HG02571 (cell line): ENCODE results near the gene GIMAP1.

Experiments
- ATAC-seq: cut with Tn5 transposase; IDR thresholded peaks from one replicate; pipeline ENCODE4 v1.9.1; 2021; ENCODE audit warnings: mild to moderate bottlenecking, moderate library complexity; ENCODE audit not compliant: unreplicated experiment

The GIMAP1 gene

DNA sequence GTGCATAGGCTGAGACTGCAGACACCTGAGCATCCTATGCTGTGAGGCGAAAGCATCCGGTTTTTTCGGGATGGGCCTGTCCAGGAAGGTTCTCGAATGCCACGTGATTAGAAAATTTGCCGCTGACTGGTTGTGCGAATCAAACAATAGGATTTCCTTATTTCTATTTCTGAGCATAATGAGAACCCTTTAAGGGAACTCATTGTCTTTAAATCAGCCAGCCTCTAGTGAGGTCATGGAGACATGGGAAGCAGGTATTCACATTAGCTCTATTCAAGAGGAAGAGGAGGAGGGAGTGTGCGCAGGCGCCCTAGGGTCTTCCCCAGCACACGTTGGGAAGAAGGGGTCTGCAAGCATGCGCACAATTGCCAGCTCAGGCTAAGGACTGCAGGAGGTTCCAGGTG is 5.6 kb downstream of the GIMAP1 start:
- no peak for ATAC-seq

DNA sequence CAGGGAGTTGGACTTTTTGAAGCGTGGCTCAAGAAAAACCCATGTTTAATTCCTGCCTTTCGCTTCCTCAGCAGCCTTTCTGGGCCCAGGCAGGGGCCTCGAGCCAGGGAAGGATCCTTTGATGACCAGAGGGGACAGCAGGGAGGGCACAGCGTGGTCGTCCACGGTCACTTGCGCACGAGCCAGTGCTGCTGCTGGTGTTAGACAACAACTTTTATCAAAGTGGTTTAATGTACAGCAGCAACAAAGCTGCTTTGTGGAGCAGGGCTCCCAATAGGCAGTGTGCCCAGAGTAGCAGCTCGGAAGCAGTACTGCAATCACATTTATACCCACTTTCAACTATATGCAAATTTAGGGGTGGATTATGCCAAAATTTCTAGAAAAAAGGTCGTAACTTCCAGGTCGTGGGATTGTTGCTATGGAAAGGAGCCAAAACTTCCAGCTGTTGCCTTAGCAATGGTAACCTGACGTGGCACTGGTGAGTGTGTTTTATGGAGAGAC is 6.1 kb downstream of the GIMAP1 start:
- ATAC-seq: no peak

DNA sequence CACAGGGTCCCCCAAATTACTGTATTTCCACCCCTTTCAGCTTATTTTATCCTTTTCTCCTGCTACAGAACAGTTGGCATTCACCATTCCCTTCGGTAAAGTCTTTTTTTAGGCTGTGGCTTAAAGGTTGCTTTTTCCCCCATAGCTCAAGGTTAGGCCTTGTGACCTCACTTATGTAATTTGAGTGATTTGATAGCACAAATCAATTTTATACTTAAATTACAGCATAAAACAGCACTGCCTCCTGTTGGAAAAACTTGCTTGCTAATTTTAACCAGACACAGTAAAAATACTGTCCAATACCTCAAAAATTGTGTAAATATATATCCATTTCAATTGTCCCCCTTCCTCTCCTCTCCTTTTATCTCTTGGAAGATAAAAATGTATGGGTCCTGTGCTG is 7.1 kb downstream of the GIMAP1 start:
- no peak for ATAC-seq

DNA sequence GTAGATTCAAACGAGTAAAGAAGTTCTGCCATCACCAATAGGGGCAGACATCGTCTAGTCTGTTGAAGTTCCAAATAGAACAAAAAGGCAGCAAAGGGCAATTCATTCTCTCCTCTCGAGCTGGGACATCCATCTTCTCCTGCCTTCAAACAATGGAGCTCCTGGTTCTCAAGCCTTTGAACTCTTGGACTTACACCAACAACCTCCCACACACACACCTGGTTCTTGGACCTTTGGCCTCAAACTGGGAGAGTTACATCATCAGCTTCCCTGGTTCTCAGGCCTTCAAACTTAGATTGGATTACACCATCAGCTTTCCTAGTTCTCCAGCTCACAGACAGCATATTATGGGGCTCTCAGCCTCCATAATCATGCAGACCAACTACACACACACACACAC is 11.0 kb downstream of the GIMAP1 start:
- ATAC-seq: no peak

DNA sequence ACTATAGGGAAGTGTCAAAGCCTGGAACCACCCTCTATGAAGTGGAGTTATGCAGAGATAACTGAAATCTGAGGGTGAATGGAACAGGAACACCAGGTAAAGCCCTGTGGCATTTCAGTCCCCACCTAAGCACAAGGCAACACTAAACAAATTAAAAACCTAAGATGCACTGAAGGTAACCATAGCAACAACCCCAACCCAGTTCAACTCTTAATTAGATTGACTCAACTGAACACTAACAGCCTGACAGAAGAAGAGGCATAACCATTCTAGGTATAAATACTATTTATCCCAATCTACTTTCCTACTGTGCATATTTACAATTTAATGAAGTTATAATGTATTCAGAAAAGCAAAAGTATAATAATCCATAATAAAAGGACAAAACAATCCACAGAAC is 11.6 kb downstream of the GIMAP1 start:
- no peak for ATAC-seq

DNA sequence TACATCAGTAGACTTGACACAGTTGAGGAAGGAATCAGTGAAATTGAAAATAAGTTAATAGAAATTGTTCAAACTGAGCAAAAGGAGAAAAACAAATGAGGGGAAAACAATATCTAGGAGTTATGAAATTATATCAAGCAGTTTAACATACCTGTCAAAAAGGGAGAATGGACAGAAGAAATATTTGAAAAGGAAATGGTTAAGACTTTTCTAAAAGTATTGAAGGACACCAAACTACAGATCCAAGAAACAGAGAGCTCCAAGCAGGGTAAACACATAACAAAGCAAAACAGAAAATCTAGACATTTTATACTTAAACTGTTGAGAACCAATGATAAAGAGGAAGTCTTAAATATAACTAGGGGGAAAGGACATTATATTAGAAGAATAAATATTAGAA is 12.2 kb downstream of the GIMAP1 start:
- no peak for ATAC-seq

DNA sequence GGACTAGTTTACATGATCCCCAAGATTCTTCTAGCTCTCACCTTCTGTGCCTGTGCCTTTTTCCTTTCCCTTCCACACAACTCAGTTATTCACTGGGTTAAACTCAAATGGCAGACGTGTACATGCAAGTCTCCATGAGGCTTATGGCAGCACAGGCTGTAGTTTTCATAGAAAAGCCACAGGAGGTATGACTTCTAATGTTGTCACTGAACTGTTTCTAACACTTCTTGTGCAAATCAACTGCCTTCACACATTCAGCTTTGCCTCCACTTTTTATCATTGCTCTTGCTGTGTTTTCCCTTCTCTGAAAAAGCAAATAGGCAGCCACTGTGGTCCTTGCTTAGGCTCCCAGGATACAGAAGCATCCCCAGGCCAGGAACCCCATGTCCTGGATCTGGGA is 15.5 kb downstream of the GIMAP1 start:
- ATAC-seq: no peak

DNA sequence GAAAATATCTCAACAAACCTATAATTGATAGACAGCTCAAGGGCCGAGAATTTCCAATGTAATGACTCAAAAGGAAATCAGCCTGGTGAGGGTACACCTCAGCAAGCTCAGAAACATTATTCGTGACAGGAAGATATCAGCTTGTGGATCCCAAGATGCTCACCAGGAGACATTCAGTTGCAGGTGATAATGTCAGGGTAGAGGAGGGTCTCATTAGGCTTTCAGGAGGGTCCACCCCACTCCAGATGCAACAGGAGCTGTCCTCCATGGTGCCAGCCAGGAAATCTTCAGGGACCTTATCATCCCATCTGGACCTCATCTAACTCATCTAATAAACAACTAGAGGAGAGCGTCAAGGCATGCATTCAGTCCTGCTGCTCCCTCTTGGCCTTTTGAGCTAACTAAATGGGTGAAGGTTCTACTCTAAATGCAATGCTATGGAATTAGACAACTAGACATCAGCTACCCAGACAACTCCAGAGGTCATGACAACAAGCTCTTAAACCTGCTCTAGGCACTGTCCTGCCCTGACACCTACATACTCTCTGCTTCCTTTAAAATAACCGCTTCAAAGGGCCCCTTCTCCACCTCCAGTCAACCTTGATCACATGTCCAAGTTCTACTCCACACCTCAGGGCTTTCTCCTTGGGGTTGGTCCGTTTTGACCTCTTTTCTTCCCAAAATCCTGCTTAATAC is 16.5 kb downstream of the GIMAP1 start:
- ATAC-seq: no peak

DNA sequence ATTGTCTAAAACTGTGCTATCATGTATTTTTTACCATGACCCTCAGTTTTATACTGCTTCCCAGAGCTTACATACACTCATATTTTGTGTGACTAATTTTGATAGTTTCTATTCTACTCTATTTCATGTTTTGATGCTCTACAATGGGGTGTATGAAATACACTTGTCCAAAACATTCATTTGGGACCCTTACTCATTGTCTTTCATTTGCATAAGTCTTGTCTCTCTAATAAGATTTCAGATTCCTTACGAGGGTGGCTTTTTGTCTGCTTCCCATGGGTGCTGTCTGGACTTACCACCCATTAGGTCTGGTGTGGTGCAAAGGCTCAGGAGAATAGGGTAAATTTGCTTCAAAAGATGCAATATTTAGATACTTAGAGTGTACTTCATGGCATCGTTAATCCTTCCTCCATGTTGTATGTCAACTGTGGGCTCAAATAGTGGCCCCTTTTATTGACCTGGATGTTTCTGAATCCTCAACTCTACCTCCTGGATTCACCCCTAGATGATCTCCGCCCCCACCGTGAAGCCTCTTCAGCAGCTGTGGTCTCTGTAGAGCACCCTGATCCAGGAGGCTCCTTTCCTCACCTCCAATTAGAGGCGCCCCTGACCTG is 17.2 kb downstream of the GIMAP1 start:
- ATAC-seq: no peak

DNA sequence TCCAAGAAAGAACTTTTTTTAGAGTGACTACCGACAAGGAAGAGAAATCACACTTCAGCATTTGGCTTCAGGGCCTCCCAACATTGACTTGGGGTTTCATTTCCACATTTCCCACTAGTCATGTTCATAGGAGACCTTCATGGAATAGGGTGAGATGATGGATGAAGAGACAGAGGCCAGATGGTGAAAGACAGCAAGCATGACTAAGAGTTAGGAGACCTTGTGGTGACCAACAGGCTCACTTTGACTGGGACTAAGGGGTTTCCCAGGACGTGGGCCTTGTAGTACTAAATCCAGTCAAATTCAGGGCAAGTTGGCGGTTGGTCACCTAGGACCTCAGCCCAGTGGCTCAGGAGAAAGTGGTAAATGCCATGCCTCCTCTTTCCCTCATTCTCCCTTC is 17.8 kb downstream of the GIMAP1 start:
- peak; percentile 55 for ATAC-seq

DNA sequence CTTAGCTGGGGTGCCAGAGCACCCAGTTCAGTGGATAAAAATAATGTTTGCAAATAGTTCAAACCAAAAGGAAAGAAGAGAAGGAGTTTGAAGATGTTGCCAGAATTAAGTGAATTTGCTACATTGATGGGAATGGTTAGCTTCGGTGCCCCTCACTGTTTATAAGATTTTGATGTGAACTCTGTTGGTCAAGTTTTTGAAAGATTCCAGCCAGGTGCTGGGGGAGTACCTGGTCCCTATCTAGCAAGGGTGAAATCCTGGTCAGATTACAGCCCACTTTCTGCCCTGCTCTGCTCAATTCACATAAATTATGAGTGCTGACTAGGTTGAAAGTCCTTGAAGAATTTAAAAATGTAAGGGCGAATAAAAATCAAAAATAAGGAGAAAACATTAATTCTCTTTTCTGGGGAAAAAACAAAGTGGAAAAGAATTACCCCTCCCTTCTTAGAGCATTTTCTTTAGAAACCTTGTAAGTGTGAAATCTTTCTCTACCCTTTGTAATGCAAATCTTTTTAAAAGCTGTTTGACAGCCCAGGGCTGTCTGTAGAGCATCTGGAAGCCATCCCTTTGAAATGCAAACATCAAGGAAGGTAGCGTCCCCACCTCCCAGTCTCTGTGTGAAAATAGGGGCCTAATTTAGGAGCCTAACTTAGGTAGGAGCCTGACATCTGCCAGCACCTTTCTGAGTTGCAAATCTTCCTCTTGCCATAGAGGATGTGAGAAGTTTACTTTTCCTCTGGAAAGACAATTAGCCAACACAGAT is 19.4 kb downstream of the GIMAP1 start:
- no peak for ATAC-seq

DNA sequence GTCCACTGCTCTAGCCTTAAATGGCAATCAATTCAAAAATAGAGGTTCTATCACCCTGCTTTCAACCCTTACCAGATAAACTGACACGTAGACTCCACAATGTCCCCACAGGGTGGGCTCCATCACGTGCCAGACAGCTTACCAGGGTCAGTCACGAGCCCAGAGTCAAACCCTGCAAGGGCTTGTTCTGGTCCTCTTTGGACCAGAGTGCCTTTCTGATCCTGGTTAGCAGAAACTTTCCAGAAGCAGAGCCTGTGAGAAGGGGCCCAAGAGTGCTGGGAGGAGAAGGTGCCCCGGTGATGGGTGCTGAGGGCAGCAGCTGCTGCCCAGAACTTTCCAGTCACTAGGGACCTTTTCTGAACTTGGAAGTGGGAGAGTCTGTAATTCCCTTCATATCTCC is 20.5 kb downstream of the GIMAP1 start:
- no peak for ATAC-seq

DNA sequence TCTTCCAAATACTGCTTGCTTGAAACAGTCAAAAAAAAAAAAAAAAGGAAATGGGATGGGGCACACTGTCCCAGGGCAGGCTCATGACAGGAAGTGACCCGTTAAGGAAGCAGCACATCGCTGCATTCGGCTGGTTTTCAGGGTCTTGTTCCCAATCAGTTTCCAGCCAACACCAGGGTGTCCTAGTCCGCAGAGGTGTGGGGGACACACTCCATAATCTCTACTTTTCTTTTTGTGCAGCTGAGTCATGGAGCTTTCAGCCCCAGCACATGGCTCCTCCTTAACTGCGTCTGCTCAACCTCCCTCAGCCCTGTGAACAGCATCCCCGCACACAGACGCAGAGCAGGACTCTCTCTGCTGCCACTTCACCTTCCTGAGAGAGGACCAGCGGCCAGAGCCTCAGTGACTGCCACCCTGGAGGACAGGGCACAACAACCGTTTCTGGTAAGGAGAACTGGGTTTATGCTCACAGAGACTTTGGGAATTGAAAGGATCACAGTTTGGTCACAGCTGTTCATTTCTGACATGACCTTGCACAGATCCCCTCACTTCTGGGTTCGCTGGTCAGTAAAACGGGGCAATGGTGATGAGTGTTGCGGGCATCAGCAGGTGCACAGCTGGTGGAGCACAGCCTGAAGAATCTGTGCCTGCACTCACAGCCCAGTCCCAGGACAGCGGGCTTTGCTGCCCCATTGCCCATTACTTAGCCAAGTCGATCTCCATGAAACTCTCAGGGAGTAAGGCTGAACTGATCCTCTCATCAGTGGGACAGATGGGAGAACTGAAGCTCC is 21.0 kb downstream of the GIMAP1 start, which contains the start of gene GIMAP5:
Gene GIMAP5 (plus strand): TSS at position 154 of the 791 bp plus-strand sequence. CDS start 3,467 bp downstream, outside the sequence.
- no peak for ATAC-seq

DNA sequence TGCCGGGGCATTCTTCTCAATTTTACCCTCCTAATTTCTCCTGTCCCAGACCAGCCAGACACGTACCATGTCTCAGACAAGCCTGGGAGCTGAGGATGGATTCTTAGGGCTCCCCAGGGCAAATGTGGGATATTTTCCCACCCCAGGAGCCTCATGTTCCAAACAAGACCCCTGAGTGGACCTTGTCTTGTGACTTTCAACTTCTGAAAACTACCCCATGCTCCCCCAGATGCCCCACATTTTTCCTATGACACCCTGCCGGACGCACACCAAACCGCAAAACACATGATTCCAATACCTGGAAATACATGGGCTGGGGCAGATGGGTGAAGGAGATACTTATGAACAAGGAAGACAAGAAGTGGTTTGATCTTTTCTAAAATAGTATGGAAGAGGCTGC is 21.7 kb downstream of the GIMAP1 start:
- no peak for ATAC-seq

DNA sequence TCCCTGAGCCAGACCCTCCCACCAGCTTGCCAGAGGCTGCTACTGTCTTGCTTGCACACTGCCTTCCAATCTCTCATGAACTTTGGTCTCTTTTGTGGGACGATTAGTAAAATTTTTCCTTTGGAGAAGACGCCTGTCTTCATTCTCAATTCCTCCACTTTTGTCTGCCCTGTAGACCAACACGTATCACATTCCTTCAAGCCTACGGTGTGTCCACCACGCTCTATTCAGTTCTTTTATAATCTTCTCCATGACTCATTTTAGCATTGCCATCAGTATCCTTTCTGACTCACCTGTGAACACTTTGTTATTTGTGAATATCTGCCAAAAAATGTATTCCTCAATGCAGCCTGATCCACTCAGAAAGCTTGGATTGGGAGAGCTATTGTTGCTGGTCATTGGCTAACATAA is 22.2 kb downstream of the GIMAP1 start:
- no peak for ATAC-seq

DNA sequence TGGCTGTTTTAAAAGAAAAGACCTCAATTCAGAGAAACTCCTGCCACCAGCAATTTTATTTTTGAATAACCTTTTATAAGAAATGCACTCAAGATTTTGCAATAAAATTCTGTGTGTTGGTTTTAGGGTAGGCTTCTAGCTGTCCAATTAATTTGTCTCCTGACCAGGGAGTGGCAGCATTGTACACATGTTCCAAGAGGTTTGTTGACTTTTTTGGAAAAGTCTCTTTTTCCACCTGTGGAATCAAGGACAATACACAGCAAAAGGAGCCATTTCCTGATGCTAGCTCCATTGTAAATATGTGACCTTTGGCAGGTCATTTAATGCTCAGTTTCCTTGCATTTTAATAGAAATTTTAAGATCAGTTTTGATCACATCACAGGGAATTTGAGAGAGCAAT is 22.6 kb downstream of the GIMAP1 start:
- ATAC-seq: no peak

DNA sequence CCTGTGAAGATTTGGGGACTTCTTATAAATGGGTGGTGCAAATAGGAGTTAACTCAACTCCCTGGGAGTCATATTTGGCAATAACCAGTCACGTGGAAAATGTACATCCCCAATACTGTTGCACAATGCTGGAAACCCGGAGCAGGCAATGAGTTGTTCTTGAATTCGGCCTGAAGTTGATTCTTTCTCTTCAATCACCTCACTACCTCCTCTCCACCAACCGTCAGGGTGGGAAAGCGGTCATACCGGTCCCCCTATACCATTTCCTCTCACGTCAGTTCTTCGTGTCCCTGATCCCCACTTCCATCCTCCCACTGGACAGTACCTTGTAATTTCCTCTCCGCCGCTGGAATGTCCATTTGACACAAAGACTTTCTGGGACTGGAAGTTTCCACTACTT is 23.6 kb downstream of the GIMAP1 start:
- ATAC-seq: no peak

DNA sequence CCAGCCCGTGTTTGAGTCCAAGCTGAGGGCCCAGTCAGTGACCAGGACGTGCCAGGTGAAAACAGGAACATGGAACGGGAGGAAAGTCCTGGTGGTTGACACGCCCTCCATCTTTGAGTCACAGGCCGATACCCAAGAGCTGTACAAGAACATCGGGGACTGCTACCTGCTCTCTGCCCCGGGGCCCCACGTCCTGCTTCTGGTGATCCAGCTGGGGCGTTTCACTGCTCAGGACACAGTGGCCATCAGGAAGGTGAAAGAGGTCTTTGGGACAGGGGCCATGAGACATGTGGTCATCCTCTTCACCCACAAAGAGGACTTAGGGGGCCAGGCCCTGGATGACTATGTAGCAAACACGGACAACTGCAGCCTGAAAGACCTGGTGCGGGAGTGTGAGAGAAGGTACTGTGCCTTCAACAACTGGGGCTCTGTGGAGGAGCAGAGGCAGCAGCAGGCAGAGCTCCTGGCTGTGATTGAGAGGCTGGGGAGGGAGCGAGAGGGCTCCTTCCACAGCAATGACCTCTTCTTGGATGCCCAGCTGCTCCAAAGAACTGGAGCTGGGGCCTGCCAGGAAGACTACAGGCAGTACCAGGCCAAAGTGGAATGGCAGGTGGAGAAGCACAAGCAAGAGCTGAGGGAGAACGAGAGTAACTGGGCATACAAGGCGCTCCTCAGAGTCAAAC is 26.0 kb downstream of the GIMAP1 start:
- ATAC-seq: no peak

DNA sequence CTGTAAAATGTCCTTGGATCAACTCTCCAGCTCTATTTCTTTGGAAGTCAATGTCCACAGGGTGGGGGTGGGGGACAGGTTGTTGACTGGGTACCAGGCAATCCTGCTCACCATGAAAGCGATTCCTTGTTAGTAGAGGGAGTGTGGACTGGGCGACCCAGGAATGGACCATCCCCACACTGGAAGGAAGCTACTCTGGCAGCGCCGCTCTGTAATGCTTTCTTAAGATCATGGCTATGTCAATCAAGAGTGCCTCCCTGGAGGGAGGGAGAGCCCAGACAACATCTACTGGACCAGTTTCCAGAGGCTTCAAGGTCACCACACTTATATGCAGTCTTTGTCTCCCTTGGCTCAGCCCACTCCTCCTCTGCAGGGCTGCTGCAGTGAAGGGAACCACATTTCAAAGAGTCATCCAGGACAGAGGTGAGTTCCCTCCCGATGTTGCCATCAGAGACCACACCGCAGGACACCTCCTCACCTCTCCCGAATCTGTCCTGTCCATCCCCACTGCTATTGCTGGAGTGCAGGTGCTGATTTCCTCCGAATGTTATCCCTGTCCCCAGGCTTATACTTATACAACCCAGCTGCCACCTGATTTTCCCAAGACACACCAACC is 27.7 kb downstream of the GIMAP1 start:
- no peak for ATAC-seq

DNA sequence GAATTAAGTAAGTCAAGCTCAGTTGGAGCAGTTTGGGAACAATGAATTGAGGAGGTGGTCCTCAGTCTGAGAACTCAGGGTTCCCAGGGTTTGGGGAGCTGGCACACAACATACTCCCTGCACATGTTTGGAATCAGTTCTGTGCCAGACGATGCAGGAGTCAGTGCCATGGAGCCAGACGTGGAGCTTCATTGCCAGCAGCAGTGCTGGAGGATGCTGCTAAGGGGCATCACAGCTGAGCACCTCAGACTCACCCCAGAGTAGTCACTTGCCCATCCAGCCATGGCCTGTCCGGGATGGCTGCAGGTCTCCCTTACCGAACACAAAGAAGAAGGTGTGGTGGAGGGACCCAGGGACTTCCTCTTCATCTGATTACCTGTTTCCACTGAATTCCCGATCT is 28.7 kb downstream of the GIMAP1 start:
- ATAC-seq: no peak
